ENCODE measurements around the gene GPR17.

GPR17 gene

DNA sequence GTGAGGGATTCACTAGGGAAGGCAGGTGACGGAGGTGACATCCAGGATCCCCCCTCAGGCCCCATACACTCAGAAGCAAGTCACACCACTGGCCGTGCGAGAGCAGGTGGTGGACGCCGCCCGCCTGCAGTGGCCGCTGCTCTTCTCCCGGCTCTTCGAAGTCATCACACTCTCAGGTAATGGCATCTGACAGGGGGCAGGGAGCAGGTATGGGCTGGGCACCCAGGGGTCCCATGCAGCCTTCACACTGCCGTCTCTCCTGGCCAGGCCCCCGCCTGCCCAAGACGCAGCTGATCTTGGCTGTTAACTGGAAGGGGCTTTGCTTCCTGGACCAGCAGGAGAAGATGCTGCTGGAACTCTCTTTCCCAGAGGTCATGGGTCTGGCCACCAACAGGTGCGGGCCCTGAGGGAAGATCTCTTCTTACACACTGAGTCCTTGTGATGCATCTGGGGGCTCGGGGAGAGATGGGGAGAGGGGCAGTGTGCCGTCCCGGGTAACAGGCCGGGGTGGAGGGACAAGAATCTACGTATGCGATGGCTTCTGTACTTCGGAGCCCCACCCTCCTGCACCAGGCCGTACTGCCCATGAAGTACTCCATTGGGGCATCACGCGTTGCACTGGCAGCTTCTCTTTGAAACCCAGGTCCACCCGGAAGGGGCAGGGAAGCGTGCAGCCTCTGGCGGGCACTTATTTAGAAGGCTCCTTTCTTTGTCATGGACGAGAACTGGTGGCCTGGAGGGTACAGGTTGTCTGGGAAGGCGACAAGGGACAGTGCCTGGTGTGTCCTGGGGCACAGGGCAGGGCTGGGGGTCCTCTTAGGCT is 18.8 kb upstream of the GPR17 start:
- Histone ChIP-seq H3K9ac (ENCODE audit: low read length) (no peak overlapping the region), H3K4me1 (ENCODE audit: insufficient read depth, low read length) (peaks cover 26% of the 10 kb centered on the region), H3K9me3 (ENCODE audit: low read length) (no peaks in the 10 kb centered on the region), H3K36me3 (ENCODE audit: insufficient read depth, low read length) (no peaks in the 10 kb centered on the region), H3K27ac (ENCODE audit: low read depth, low read length) (no peak overlapping the region), H3K27me3 (ENCODE audit: control insufficient read depth in 1 of 2, insufficient read depth in 2 of 2, low read length in 2 of 2) (peaks cover 0 to 26% of the 10 kb centered on the region in 2 donors), H3K4me3 (ENCODE audit: low read depth in 1 of 2, low read length in 2 of 2) (no peak overlapping the region)

GRCh38 chr2:127627740-127628571 is 18.0 kb upstream of the GPR17 start:
- Histone ChIP-seq H3K9ac (ENCODE audit: low read length) (no peak overlapping the region), H3K9me3 (ENCODE audit: low read length) (no peaks in the 10 kb centered on the region), H3K4me1 (ENCODE audit: insufficient read depth, low read length) (peaks cover 32% of the 10 kb centered on the region), H3K27me3 (ENCODE audit: control insufficient read depth in 1 of 2, insufficient read depth in 2 of 2, low read length in 2 of 2) (peaks cover 0 to 18% of the 10 kb centered on the region in 2 donors), H3K36me3 (ENCODE audit: insufficient read depth, low read length) (no peaks in the 10 kb centered on the region), H3K4me3 (ENCODE audit: low read depth in 1 of 2, low read length in 2 of 2) (no peak overlapping the region), H3K27ac (ENCODE audit: low read depth, low read length) (no peak overlapping the region)

- Histone ChIP-seq H3K36me3 (ENCODE audit: insufficient read depth, low read length) (no peaks in the 10 kb centered on the region), H3K27me3 (ENCODE audit: control insufficient read depth in 1 of 2, insufficient read depth in 2 of 2, low read length in 2 of 2) (peaks cover 0 to 11% of the 10 kb centered on the region in 2 donors), H3K9ac (ENCODE audit: low read length) (no peak overlapping the region), H3K4me1 (ENCODE audit: insufficient read depth, low read length) (peaks cover 42% of the 10 kb centered on the region), H3K4me3 (ENCODE audit: low read depth in 1 of 2, low read length in 2 of 2) (no peak overlapping the region), H3K9me3 (ENCODE audit: low read length) (no peaks in the 10 kb centered on the region), H3K27ac (ENCODE audit: low read depth, low read length) (no peak overlapping the region)
These were observed 17.0 kb upstream of the GPR17 start for GRCh38 chr2:127628767-127629614.

DNA sequence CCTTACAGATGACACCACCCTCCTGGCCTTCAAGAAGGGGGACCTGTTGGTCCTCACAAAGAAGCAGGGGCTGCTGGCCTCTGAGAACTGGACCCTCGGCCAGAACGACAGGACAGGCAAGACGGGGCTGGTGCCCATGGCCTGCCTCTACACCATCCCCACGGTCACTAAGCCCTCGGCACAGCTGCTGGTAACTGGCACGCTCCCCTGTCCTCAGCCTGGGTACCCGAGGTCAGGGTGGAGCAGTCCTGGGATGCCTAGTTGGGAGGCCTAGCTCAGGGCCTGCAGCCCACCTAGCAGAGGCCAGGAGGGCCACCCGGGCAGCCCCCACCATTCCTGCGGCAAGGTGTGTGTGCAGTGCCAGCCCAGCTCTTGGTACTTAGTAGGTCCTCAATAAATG is 16.3 kb upstream of the GPR17 start:
- H3K27ac ChIP-seq (ENCODE audit: low read depth, low read length) = no peak overlapping the region
- H3K36me3 ChIP-seq (ENCODE audit: insufficient read depth, low read length) = no peaks in the 10 kb centered on the region
- peaks cover 0 to 5% of the 10 kb centered on the region in 2 donors for H3K27me3 ChIP-seq (ENCODE audit: control insufficient read depth in 1 of 2, insufficient read depth in 2 of 2, low read length in 2 of 2)
- no peaks in the 10 kb centered on the region for H3K9me3 ChIP-seq (ENCODE audit: low read length)
- no peak overlapping the region for H3K9ac ChIP-seq (ENCODE audit: low read length)
- no peak overlapping the region for H3K4me3 ChIP-seq (ENCODE audit: low read depth in 1 of 2, low read length in 2 of 2)
- H3K4me1 ChIP-seq (ENCODE audit: insufficient read depth, low read length) = peaks cover 48% of the 10 kb centered on the region

GRCh38 chr2:127630096-127630863 is 15.7 kb upstream of the GPR17 start:
- Histone ChIP-seq H3K4me3 (ENCODE audit: low read depth in 1 of 2, low read length in 2 of 2) (no peak overlapping the region), H3K36me3 (ENCODE audit: insufficient read depth, low read length) (no peaks in the 10 kb centered on the region), H3K9ac (ENCODE audit: low read length) (no peak overlapping the region), H3K4me1 (ENCODE audit: insufficient read depth, low read length) (peaks cover 48% of the 10 kb centered on the region), H3K27ac (ENCODE audit: low read depth, low read length) (no peak overlapping the region), H3K9me3 (ENCODE audit: low read length) (no peaks in the 10 kb centered on the region), H3K27me3 (ENCODE audit: control insufficient read depth in 1 of 2, insufficient read depth in 2 of 2, low read length in 2 of 2) (no peaks in the 10 kb centered on the region)

DNA sequence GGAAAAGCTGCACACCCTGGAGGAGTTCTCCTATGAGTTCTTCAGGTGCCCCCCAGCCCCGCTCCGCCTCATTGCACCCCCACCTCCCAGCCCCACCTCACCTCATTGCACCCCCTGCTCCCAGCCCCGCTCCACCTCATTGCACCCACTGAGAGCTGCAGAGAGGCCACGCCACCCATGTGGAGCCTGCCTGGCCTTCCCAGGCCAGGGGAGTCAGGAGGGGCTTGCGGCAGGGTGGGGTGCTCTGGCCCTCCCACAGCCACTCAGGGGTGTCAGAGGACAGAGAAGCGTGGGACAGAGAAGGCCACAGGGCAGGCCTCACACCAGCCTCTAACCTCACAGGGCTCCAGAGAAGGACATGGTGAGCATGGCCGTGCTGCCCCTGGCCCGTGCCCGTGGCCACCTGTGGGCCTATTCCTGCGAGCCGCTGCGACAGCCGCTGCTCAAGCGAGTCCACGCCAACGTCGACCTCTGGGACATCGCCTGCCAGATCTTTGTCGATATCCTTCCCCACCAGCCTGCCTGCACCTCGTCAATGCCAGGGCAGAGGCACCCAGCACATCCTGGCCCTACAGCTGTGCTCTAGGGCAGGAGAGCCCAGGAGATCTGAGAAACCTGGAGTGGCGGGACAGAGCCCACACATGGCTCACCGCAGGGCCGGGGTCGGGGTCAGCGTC is 15.0 kb upstream of the GPR17 start:
- Histone ChIP-seq H3K36me3 (ENCODE audit: insufficient read depth, low read length) (no peaks in the 10 kb centered on the region), H3K4me3 (ENCODE audit: low read depth in 1 of 2, low read length in 2 of 2) (no peak overlapping the region), H3K9ac (ENCODE audit: low read length) (no peak overlapping the region), H3K9me3 (ENCODE audit: low read length) (no peaks in the 10 kb centered on the region), H3K27ac (ENCODE audit: low read depth, low read length) (peak overlapping the region; percentile 76), H3K27me3 (ENCODE audit: control insufficient read depth in 1 of 2, insufficient read depth in 2 of 2, low read length in 2 of 2) (no peaks in the 10 kb centered on the region), H3K4me1 (ENCODE audit: insufficient read depth, low read length) (peaks cover 48% of the 10 kb centered on the region)

- no peaks in the 10 kb centered on the region for H3K9me3 ChIP-seq (ENCODE audit: low read length)
- H3K36me3 ChIP-seq (ENCODE audit: insufficient read depth, low read length) = no peaks in the 10 kb centered on the region
- no peaks in the 10 kb centered on the region for H3K27me3 ChIP-seq (ENCODE audit: control insufficient read depth in 1 of 2, insufficient read depth in 2 of 2, low read length in 2 of 2)
- no peak overlapping the region for H3K4me3 ChIP-seq (ENCODE audit: low read depth in 1 of 2, low read length in 2 of 2)
- peaks cover 48% of the 10 kb centered on the region for H3K4me1 ChIP-seq (ENCODE audit: insufficient read depth, low read length)
- H3K9ac ChIP-seq (ENCODE audit: low read length) = no peak overlapping the region
- H3K27ac ChIP-seq (ENCODE audit: low read depth, low read length) = peak overlapping the region; percentile 76
These were observed 14.4 kb upstream of the GPR17 start for GRCh38 chr2:127631541-127631996.

GRCh38 chr2:127631997-127632581 is 13.9 kb upstream of the GPR17 start:
- Histone ChIP-seq H3K4me1 (ENCODE audit: insufficient read depth, low read length) (peaks cover 48% of the 10 kb centered on the region), H3K27ac (ENCODE audit: low read depth, low read length) (peak overlapping the region; percentile 76), H3K4me3 (ENCODE audit: low read depth in 1 of 2, low read length in 2 of 2) (no peak overlapping the region), H3K9me3 (ENCODE audit: low read length) (no peaks in the 10 kb centered on the region), H3K36me3 (ENCODE audit: insufficient read depth, low read length) (no peaks in the 10 kb centered on the region), H3K9ac (ENCODE audit: low read length) (no peak overlapping the region), H3K27me3 (ENCODE audit: control insufficient read depth in 1 of 2, insufficient read depth in 2 of 2, low read length in 2 of 2) (no peaks in the 10 kb centered on the region)

GRCh38 chr2:127632592-127633489 is 13.1 kb upstream of the GPR17 start:
- Histone ChIP-seq H3K27ac (ENCODE audit: low read depth, low read length) (peak overlapping the region; percentile 78), H3K4me1 (ENCODE audit: insufficient read depth, low read length) (peaks cover 54% of the 10 kb centered on the region), H3K27me3 (ENCODE audit: control insufficient read depth in 1 of 2, insufficient read depth in 2 of 2, low read length in 2 of 2) (no peaks in the 10 kb centered on the region), H3K36me3 (ENCODE audit: insufficient read depth, low read length) (no peaks in the 10 kb centered on the region), H3K4me3 (ENCODE audit: low read depth in 1 of 2, low read length in 2 of 2) (no peak overlapping the region), H3K9me3 (ENCODE audit: low read length) (no peaks in the 10 kb centered on the region), H3K9ac (ENCODE audit: low read length) (no peak overlapping the region)

All from muscle layer of colon (tissue), 2 donors.